Heart left ventricle (tissue), 16 donors: Measurements from ENCODE around the gene XYLT1. TPM values are rescaled to one million over a fixed set of nuclear protein-coding genes. Genes with fewer than 3 reads are reported as not detected.

Source experiments
- ATAC-seq, 4 donors: fragments of 200-7000 bp; cut with Tn5 transposase; one replicate each; pipeline ENCODE4 v1.9.1; 2020 to 2022; ENCODE audit warnings: moderate library complexity in 4 of 4, mild to moderate bottlenecking in 3 of 4, moderate number of reproducible peaks in 1 of 4
- DNase-seq, 5 donors: peaks; one replicate each; pipeline ENCODE4 v3.0.0-alpha.2; 2020
- H3K27ac ChIP-seq, 12 donors: fragments of 200-600 bp; sonication (generic) in 4 of 12; one replicate each; pipeline versions ENCODE4 v1.5.0 to v1.8.0; 2016 to 2022; ENCODE audit warnings: mild to moderate bottlenecking in 2 of 12
- H3K27me3 ChIP-seq, 9 donors: fragments of 200-600 bp; sonication (generic) in 2 of 9; one replicate each; pipeline versions ENCODE4 v1.5.1 to v1.8.0; 2016 to 2022; ENCODE audit warnings: mild to moderate bottlenecking in 3 of 9
- H3K36me3 ChIP-seq, 9 donors: fragments of 200-600 bp; sonication (generic) in 2 of 9; one replicate each; pipeline versions ENCODE4 v1.5.0 to v1.8.0; 2018 to 2022; ENCODE audit warnings: mild to moderate bottlenecking in 2 of 9
- H3K4me1 ChIP-seq, 12 donors: fragments of 200-600 bp; sonication (generic) in 4 of 12; one replicate each; pipeline versions ENCODE4 v1.5.0 to v1.8.0; 2016 to 2022; ENCODE audit warnings: mild to moderate bottlenecking in 3 of 12
- H3K4me3 ChIP-seq, 12 donors: fragments of 200-600 bp; sonication (generic) in 4 of 12; one replicate each; pipeline versions ENCODE4 v1.5.0 to v1.8.0; 2017 to 2022; ENCODE audit warnings: mild to moderate bottlenecking in 9 of 12, moderate library complexity in 4 of 12
- H3K9me3 ChIP-seq, 12 donors: fragments of 200-600 bp; sonication (generic) in 4 of 12; one replicate each; pipeline versions ENCODE4 v1.5.0 to v1.8.0; 2016 to 2022; ENCODE audit warnings: mild to moderate bottlenecking in 1 of 12
- POLR2A ChIP-seq, 2 donors: fragments of 450-650 bp; IDR thresholded peaks; one replicate each; pipeline ENCODE4 v1.6.1; 2017; ENCODE audit warnings: antibody characterized with exemption in 2 of 2, mild to moderate bottlenecking in 2 of 2, moderate library complexity in 2 of 2
- WGBS, 4 donors: extraction: QIAGEN DNeasy Blood & Tissue Kit in 2 of 4; methylation state at CpG; one replicate each; pipeline versions ENCODE4 v1.1.5 to v1.1.7; 2013 to 2018; 5-methylcytosine and 5-hydroxymethylcytosine counted together
- intact Hi-C, 10 donors: fragments of 100-400 bp; cut with DNase I; formaldehyde crosslinking; loops; one replicate each; pipeline versions ENCODE4 v1.11.1 to v1.14.2; 2022
- polyA plus RNA-seq, 2 donors: library from polyadenylated mRNA; stranded (reverse); fragments of 200-250 nt; gene quantifications; one replicate each; pipeline ENCODE4 v1.2.3, GENCODE V29; 2013
- total RNA-seq, 9 donors: library from RNA; depleted of rRNA in 2 of 9; stranded (reverse); fragments of >200 nt in 2 of 9; fragmentation: NEBNext Ultra II Directional in 3 of 9; extraction: Animal tissue kit (Norgen Biotek cat#: 25700) in 3 of 9; gene quantifications; one replicate each; pipeline versions ENCODE4 v1.1.0 to v1.2.4, GENCODE V29; 2016 to 2023
- TF ChIP-seq, protein P1 (sequence below), 12 donors: fragments of 200-600 bp; sonication (generic) in 4 of 12; IDR thresholded peaks; one replicate each; pipeline versions ENCODE4 v1.5.0 to v1.8.0; 2018 to 2022; ENCODE audit warnings: antibody characterized with exemption in 12 of 12, mild to moderate bottlenecking in 5 of 12
- donor health status: ischemic (EF 13 %, LVEDD 7.1; RV severe dilation, severe dysfunction).
- donor health status: healthy with polysubstance abuse.
- donor health status: DM: no; HTN: yes; CAD: no.
- donor health status: DM: no; HTN: no; CAD: no.
- donor health status: ischemic (EF 25% LVEDD 6.9; RV normal size, moderate dysfunction).
- donor health status: ischemic (EF 25% LVEDD 5.7; RV mildly dilated, moderate dysfunction).
- donor health status: healthy.
- donor health status: DM: yes; HTN: yes; CAD: no.
- donor health status: ischemic (EF 35%, LVEDD 5.7; RV mildly dilated, moderate dysfunction).
- donor health status: nonischemic (EF 11% LVEDD 7.7; RV severe dilation, severe dysfunction).
- donor health status: DM: yes; HTN: yes; CAD: no.
- donor health status: PGD.
- donor health status: ischemic (EF 29% LVEDD 5.4; RV normal size, mild dysfunction).
- donor health status: nonischemic (EF 23%, LVEDD 6.1; RV moderate dilation, normal function).

XYLT1 gene
- total and polyA plus RNA-seq, 11 donors = 0.46 to 12.3 (median 2.4) TPM

DNA sequence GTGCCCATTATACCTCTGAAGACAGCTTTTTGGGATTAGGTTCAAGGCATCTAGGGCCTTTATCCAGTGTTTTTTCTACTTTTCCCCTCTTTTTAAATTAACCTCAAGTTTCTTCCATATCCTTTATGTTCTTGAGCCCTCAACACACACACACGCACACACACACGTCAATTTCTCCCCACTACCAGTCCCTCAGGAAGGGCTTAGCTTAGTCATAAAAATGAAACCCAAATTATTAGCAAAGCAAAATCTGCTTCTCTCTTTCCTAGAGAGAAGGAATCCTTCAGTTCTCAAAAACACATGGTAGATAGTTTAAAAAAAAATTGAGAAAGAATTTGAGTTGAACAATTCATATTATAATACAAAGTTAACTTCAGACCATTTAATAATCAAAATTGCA lies 401.1 kb downstream of the XYLT1 start:
- no peak overlapping the region for H3K4me3 ChIP-seq
- no peak for ATAC-seq
- no peak for DNase-seq
- no peak for TF ChIP-seq POLR2A (IDR thresholded peaks at IDR 0.05)
- TF ChIP-seq, protein P1, sequence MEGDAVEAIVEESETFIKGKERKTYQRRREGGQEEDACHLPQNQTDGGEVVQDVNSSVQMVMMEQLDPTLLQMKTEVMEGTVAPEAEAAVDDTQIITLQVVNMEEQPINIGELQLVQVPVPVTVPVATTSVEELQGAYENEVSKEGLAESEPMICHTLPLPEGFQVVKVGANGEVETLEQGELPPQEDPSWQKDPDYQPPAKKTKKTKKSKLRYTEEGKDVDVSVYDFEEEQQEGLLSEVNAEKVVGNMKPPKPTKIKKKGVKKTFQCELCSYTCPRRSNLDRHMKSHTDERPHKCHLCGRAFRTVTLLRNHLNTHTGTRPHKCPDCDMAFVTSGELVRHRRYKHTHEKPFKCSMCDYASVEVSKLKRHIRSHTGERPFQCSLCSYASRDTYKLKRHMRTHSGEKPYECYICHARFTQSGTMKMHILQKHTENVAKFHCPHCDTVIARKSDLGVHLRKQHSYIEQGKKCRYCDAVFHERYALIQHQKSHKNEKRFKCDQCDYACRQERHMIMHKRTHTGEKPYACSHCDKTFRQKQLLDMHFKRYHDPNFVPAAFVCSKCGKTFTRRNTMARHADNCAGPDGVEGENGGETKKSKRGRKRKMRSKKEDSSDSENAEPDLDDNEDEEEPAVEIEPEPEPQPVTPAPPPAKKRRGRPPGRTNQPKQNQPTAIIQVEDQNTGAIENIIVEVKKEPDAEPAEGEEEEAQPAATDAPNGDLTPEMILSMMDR (IDR thresholded peaks at IDR 0.05) = no peak
- intact Hi-C loops = no loop called here
- H3K9me3 ChIP-seq = no peaks in the 10 kb centered on the region
- H3K27ac ChIP-seq = no peak overlapping the region
- H3K27me3 ChIP-seq = peaks cover 0 to 8% (median 0%) of the 10 kb centered on the region in 9 donors
- H3K4me1 ChIP-seq = peaks cover 0 to 8% (median 0%) of the 10 kb centered on the region in 12 donors
- no peaks in the 10 kb centered on the region for H3K36me3 ChIP-seq
- 78 to 84% (median 80%) methylated on average over 2 of the region's 2 CpGs for WGBS, 4 donors

DNA sequence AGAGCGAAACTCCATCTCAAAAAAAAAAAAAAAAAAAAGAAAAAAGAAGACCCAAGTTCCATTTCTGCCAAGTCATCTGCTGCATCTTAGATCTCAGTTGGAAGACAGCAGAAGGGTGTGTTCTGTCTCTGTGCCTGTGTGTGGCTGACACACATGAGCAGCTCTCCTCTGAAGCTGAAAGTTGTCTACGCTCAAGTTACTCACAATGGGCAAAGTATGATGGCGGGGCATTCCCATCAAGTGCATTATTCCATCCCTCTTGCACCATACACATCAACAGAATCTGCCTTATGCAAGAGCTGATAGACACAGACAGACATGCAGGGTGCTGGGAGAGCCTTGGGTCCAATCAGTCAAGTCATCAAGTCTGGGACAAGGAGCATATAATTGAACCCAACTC lies 402.2 kb downstream of the XYLT1 start:
- DNase-seq (no peak), ATAC-seq (no peak)
- intact Hi-C loops = no loop called here
- no peak overlapping the region for H3K4me3 ChIP-seq
- H3K9me3 ChIP-seq = no peaks in the 10 kb centered on the region
- H3K4me1 ChIP-seq = peaks cover 0 to 8% (median 0%) of the 10 kb centered on the region in 12 donors
- H3K27me3 ChIP-seq = peaks cover 0 to 11% (median 0%) of the 10 kb centered on the region in 9 donors
- H3K36me3 ChIP-seq = no peaks in the 10 kb centered on the region
- H3K27ac ChIP-seq = no peak overlapping the region
- 90 to 96% (median 95%) methylated on average over 3 of the region's 3 CpGs for WGBS, 4 donors
- TF ChIP-seq, protein P1 (IDR thresholded peaks at IDR 0.05) = no peak
- TF ChIP-seq POLR2A (IDR thresholded peaks at IDR 0.05) = no peak

DNA sequence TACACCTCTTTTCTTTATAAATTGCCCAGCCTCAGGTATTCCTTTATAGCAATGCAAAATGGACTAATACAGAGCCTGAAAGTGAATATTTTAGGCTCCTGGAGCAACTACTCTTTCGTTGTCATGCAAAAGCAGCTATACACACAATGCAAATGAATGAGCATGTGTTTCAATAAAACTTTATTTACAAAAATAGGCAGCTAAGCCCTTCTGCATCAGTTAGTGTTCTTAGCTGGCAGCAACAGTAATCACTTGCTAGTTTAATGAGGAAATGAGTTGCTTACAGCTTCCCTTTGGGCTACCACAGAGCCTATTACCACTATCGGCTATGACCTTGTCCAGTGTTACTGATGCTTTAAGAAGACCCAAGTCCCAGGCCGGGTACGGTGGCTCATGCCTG lies 402.9 kb downstream of the XYLT1 start:
- 87 to 91% (median 89%) methylated on average over 4 of the region's 4 CpGs for WGBS, 4 donors
- no peak overlapping the region for H3K27ac ChIP-seq
- TF ChIP-seq, protein P1 (IDR thresholded peaks at IDR 0.05) = no peak
- TF ChIP-seq POLR2A (IDR thresholded peaks at IDR 0.05) = no peak
- no peaks in the 10 kb centered on the region for H3K9me3 ChIP-seq
- no peak overlapping the region for H3K4me3 ChIP-seq
- peaks cover 0 to 8% (median 0%) of the 10 kb centered on the region in 12 donors for H3K4me1 ChIP-seq
- ATAC-seq (no peak), DNase-seq (no peak)
- H3K36me3 ChIP-seq = no peaks in the 10 kb centered on the region
- peaks cover 0 to 11% (median 0%) of the 10 kb centered on the region in 9 donors for H3K27me3 ChIP-seq
- intact Hi-C loops = no loop called here

DNA sequence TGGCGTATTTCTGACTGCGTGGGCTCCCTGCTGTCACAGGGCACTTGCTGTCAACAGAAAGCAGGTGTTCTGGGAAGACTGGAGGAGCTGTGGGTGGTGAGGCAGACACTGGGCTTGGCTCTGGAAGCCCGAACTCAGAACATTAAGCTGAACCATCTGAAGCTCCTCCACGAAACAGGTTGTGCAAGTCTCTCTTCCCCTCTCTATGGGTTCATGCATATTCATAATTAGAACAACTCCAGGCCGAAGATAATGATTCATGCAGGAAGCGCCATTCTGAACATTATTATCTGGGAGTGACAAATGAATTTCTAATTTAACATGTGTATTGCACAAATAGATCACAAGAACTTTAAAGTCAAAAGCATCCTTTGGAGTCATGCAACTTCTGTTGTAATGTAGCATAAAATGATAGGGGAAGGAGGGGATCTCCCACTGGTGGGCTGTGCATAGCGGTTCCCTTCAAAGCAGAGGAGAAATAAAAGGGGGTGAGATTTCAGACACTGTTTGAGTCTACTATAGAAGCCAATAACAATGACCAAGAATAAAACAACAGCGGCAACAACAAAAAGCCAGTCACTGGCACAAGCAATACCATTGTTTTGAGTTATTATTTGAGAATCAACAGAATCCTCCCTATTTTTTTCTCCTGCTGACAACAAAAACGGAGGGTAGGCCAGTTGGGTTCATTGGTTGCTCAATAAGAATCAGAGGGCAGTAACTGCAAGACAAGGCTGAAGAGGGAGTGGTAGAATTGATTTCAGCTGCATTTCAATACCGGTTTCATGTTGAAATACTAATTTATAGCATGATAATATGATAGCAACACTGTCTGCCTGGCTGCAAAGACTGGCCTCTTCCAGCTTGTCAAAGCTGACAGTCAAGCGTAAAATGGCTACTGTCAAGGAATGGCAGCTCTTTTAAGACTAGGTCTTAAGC lies 407.3 kb downstream of the XYLT1 start:
- DNase-seq (no peak), ATAC-seq (no peak)
- Histone ChIP-seq H3K4me3 (no peak overlapping the region), H3K4me1 (no peaks in the 10 kb centered on the region), H3K27ac (no peak overlapping the region), H3K27me3 (peaks cover 0 to 11% (median 0%) of the 10 kb centered on the region in 9 donors), H3K9me3 (peaks cover 0 to 8% (median 0%) of the 10 kb centered on the region in 12 donors), H3K36me3 (no peaks in the 10 kb centered on the region)
- TF ChIP-seq, protein P1 (IDR thresholded peaks at IDR 0.05) = no peak
- TF ChIP-seq POLR2A (IDR thresholded peaks at IDR 0.05) = no peak
- 70 to 73% (median 71%) methylated on average over 11 of the region's 11 CpGs for WGBS, 4 donors
- intact Hi-C loops = no loop called here
